Activated naive CD8-positive, alpha-beta T cell treated with anti-CD3 and anti-CD28 coated beads, Interleukin-2, amount 10 ng/mL, durations not matched to agents 7 days and 5 days (primary cell): ENCODE data around the gene USP17L28. TPM values are rescaled to one million over a fixed set of nuclear protein-coding genes. Genes with fewer than 3 reads are reported as not detected.
"Not testable (repeated sequence)": the region's sequence is repeated elsewhere in the genome, so short reads cannot be mapped to it uniquely, and the experiment has no call there.

Experiments
- ATAC-seq: fragments of 150-1000 bp; cut with Tn5 transposase; one replicate; pipeline ENCODE4 v1.10.0; 2021; ENCODE audit warnings: low read depth, moderate library complexity
- POLR2A ChIA-PET: fragments of 350-600 bp; sonication (Branson Sonifier 250); formaldehyde crosslinking; loops from one replicate; lab custom pipeline; 2021; ENCODE audit warnings: antibody characterized with exemption; lab: Charles Lee
- DNase-seq: peaks from one replicate; pipeline ENCODE4 v3.0.0; 2021
- H3K27ac Mint-ChIP-seq: one replicate; pipeline ENCODE4 v1.8.0; 2022; ENCODE audit warnings: mild to moderate bottlenecking, mixed read lengths
- H3K27me3 Mint-ChIP-seq: one replicate; pipeline ENCODE4 v1.8.0; 2022; ENCODE audit warnings: mild to moderate bottlenecking, moderate library complexity, mixed read lengths
- H3K36me3 Mint-ChIP-seq: one replicate; pipeline ENCODE4 v1.8.0; 2021; ENCODE audit warnings: mild to moderate bottlenecking, mixed read lengths
- H3K4me1 Mint-ChIP-seq: one replicate; pipeline ENCODE4 v1.8.0; 2021; ENCODE audit warnings: mixed read lengths
- H3K4me3 Mint-ChIP-seq: one replicate; pipeline ENCODE4 v1.8.0; 2022; ENCODE audit warnings: mild to moderate bottlenecking, moderate library complexity, mixed read lengths
- H3K9me3 Mint-ChIP-seq: one replicate; pipeline ENCODE4 v1.8.0; 2021; ENCODE audit warnings: mixed read lengths
- total RNA-seq, 2 experiments: library from RNA; stranded (reverse); gene quantifications; one replicate each; pipeline ENCODE4 v1.2.3, GENCODE V29; 2021

USP17L28 gene, protein sequence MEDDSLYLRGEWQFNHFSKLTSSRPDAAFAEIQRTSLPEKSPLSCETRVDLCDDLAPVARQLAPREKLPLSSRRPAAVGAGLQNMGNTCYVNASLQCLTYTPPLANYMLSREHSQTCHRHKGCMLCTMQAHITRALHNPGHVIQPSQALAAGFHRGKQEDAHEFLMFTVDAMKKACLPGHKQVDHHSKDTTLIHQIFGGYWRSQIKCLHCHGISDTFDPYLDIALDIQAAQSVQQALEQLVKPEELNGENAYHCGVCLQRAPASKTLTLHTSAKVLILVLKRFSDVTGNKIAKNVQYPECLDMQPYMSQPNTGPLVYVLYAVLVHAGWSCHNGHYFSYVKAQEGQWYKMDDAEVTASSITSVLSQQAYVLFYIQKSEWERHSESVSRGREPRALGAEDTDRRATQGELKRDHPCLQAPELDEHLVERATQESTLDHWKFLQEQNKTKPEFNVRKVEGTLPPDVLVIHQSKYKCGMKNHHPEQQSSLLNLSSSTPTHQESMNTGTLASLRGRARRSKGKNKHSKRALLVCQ
- total RNA-seq = not detected

DNA sequence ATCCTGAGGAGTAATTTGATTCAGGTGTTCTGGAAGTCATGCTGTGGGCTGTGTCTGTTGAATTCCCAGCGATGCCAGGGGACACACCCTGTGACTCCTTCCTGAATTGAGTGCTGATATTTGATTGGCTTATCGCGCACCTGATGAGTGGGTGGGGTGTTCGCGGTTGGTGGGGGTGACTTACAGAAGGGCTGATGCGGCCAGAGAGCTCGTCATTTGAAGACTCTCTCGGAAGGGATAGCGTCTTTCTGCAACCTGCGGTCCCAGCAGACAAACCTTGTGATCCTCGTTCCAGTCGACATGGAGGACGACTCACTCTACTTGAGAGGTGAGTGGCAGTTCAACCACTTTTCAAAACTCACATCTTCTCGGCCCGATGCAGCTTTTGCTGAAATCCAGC, at the start of gene USP17L28:
Gene USP17L28, plus strand, starts transcription at position 301 of the 400 bp plus-strand sequence. Its CDS starts 0 bp downstream, at position 301.
- ATAC-seq, H3K27me3 Mint-ChIP-seq, POLR2A ChIA-PET, DNase-seq, H3K9me3 Mint-ChIP-seq, H3K4me1 Mint-ChIP-seq, H3K36me3 Mint-ChIP-seq, H3K27ac Mint-ChIP-seq, H3K4me3 Mint-ChIP-seq: not testable (repeated sequence)

DNA sequence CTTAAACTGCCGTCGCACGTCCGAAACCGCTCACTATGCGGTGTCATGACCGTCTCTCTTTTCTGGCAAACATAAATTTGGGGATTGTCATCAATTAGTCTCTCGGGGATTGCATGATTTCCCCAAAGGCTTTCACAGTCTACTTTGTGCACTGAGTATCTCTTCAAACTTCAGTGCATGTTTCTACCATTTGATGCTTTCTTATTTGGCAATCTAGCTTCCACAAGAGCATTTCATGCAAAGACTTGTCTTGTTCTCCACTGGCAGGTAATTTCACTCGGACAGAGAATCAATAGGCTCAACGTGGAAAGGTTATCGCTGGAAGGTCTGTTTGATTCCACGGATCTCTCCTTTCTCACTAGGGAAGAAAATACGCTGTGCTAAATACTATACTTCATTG, 24.5 kb upstream of the USP17L28 start:
- H3K4me3 Mint-ChIP-seq, H3K36me3 Mint-ChIP-seq, POLR2A ChIA-PET, H3K9me3 Mint-ChIP-seq, ATAC-seq, DNase-seq, H3K27ac Mint-ChIP-seq, H3K27me3 Mint-ChIP-seq, H3K4me1 Mint-ChIP-seq: not testable (repeated sequence)

DNA sequence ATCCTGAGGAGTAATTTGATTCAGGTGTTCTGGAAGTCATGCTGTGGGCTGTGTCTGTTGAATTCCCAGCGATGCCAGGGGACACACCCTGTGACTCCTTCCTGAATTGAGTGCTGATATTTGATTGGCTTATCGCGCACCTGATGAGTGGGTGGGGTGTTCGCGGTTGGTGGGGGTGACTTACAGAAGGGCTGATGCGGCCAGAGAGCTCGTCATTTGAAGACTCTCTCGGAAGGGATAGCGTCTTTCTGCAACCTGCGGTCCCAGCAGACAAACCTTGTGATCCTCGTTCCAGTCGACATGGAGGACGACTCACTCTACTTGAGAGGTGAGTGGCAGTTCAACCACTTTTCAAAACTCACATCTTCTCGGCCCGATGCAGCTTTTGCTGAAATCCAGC, 23.8 kb upstream of the USP17L28 start, which contains the start of gene USP17L24:
Gene USP17L24, plus strand, starts transcription at position 301 of the 400 bp plus-strand sequence. Its CDS starts 0 bp downstream, at position 301.
- DNase-seq, H3K36me3 Mint-ChIP-seq, H3K9me3 Mint-ChIP-seq, H3K4me3 Mint-ChIP-seq, H3K27ac Mint-ChIP-seq, ATAC-seq, POLR2A ChIA-PET, H3K4me1 Mint-ChIP-seq, H3K27me3 Mint-ChIP-seq: not testable (repeated sequence)

DNA sequence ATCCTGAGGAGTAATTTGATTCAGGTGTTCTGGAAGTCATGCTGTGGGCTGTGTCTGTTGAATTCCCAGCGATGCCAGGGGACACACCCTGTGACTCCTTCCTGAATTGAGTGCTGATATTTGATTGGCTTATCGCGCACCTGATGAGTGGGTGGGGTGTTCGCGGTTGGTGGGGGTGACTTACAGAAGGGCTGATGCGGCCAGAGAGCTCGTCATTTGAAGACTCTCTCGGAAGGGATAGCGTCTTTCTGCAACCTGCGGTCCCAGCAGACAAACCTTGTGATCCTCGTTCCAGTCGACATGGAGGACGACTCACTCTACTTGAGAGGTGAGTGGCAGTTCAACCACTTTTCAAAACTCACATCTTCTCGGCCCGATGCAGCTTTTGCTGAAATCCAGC, 19.1 kb upstream of the USP17L28 start, which contains the start of gene USP17L25:
Gene USP17L25, plus strand, starts transcription at position 301 of the 400 bp plus-strand sequence. Its CDS starts 0 bp downstream, at position 301.
- H3K27me3 Mint-ChIP-seq, H3K36me3 Mint-ChIP-seq, DNase-seq, H3K27ac Mint-ChIP-seq, ATAC-seq, POLR2A ChIA-PET, H3K4me1 Mint-ChIP-seq, H3K9me3 Mint-ChIP-seq, H3K4me3 Mint-ChIP-seq: not testable (repeated sequence)

DNA sequence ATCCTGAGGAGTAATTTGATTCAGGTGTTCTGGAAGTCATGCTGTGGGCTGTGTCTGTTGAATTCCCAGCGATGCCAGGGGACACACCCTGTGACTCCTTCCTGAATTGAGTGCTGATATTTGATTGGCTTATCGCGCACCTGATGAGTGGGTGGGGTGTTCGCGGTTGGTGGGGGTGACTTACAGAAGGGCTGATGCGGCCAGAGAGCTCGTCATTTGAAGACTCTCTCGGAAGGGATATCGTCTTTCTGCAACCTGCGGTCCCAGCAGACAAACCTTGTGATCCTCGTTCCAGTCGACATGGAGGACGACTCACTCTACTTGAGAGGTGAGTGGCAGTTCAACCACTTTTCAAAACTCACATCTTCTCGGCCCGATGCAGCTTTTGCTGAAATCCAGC, 14.3 kb upstream of the USP17L28 start, which contains the start of gene USP17L26:
Gene USP17L26, plus strand, starts transcription at position 301 of the 400 bp plus-strand sequence. Its CDS starts 0 bp downstream, at position 301.
- H3K4me3 Mint-ChIP-seq, DNase-seq, H3K4me1 Mint-ChIP-seq, H3K27ac Mint-ChIP-seq, H3K27me3 Mint-ChIP-seq, POLR2A ChIA-PET, H3K9me3 Mint-ChIP-seq, ATAC-seq, H3K36me3 Mint-ChIP-seq: not testable (repeated sequence)

DNA sequence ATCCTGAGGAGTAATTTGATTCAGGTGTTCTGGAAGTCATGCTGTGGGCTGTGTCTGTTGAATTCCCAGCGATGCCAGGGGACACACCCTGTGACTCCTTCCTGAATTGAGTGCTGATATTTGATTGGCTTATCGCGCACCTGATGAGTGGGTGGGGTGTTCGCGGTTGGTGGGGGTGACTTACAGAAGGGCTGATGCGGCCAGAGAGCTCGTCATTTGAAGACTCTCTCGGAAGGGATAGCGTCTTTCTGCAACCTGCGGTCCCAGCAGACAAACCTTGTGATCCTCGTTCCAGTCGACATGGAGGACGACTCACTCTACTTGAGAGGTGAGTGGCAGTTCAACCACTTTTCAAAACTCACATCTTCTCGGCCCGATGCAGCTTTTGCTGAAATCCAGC, 9.6 kb upstream of the USP17L28 start, which contains the start of gene USP17L5:
Gene USP17L5, plus strand, starts transcription at position 301 of the 400 bp plus-strand sequence. Its CDS starts 0 bp downstream, at position 301.
- ATAC-seq, H3K36me3 Mint-ChIP-seq, H3K4me1 Mint-ChIP-seq, H3K27me3 Mint-ChIP-seq, DNase-seq, H3K27ac Mint-ChIP-seq, H3K9me3 Mint-ChIP-seq, H3K4me3 Mint-ChIP-seq, POLR2A ChIA-PET: not testable (repeated sequence)

DNA sequence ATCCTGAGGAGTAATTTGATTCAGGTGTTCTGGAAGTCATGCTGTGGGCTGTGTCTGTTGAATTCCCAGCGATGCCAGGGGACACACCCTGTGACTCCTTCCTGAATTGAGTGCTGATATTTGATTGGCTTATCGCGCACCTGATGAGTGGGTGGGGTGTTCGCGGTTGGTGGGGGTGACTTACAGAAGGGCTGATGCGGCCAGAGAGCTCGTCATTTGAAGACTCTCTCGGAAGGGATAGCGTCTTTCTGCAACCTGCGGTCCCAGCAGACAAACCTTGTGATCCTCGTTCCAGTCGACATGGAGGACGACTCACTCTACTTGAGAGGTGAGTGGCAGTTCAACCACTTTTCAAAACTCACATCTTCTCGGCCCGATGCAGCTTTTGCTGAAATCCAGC, 4.8 kb upstream of the USP17L28 start, which contains the start of gene USP17L27:
Gene USP17L27, plus strand, starts transcription at position 301 of the 400 bp plus-strand sequence. Its CDS starts 0 bp downstream, at position 301.
- H3K4me1 Mint-ChIP-seq, POLR2A ChIA-PET, H3K9me3 Mint-ChIP-seq, ATAC-seq, H3K27ac Mint-ChIP-seq, H3K36me3 Mint-ChIP-seq, H3K27me3 Mint-ChIP-seq, DNase-seq, H3K4me3 Mint-ChIP-seq: not testable (repeated sequence)

DNA sequence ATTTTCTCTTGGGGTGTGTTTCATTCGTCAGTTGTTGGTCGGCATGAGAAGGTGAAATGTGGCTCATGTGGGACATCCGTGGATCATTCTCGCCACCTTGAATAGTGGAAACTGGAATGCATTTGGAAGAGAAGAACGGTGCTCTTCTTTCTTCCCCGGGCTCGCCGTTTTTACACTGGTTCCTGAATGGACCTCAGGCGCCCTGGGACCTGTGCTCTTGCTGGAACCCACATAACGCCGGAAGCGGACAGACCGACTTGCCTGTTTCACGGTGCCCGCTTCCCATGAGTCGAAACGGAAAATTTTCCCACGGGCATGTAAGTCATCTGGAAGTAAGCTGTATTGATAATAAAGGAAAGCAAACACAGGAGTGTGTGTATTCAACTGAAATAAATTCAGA, 2.2 kb downstream of the USP17L28 start:
- H3K36me3 Mint-ChIP-seq, DNase-seq, ATAC-seq, H3K4me3 Mint-ChIP-seq, H3K9me3 Mint-ChIP-seq, POLR2A ChIA-PET, H3K27ac Mint-ChIP-seq, H3K4me1 Mint-ChIP-seq, H3K27me3 Mint-ChIP-seq: not testable (repeated sequence)

DNA sequence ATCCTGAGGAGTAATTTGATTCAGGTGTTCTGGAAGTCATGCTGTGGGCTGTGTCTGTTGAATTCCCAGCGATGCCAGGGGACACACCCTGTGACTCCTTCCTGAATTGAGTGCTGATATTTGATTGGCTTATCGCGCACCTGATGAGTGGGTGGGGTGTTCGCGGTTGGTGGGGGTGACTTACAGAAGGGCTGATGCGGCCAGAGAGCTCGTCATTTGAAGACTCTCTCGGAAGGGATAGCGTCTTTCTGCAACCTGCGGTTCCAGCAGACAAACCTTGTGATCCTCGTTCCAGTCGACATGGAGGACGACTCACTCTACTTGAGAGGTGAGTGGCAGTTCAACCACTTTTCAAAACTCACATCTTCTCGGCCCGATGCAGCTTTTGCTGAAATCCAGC, 4.6 kb downstream of the USP17L28 start, which contains the start of gene USP17L29:
Gene USP17L29, plus strand, starts transcription at position 301 of the 400 bp plus-strand sequence. Its CDS starts 0 bp downstream, at position 301.
- ATAC-seq, H3K27ac Mint-ChIP-seq, DNase-seq, H3K4me3 Mint-ChIP-seq, H3K36me3 Mint-ChIP-seq, POLR2A ChIA-PET, H3K27me3 Mint-ChIP-seq, H3K9me3 Mint-ChIP-seq, H3K4me1 Mint-ChIP-seq: not testable (repeated sequence)

DNA sequence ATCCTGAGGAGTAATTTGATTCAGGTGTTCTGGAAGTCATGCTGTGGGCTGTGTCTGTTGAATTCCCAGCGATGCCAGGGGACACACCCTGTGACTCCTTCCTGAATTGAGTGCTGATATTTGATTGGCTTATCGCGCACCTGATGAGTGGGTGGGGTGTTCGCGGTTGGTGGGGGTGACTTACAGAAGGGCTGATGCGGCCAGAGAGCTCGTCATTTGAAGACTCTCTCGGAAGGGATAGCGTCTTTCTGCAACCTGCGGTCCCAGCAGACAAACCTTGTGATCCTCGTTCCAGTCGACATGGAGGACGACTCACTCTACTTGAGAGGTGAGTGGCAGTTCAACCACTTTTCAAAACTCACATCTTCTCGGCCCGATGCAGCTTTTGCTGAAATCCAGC, 14.1 kb downstream of the USP17L28 start, which contains the start of gene USP17L30:
Gene USP17L30, plus strand, starts transcription at position 301 of the 400 bp plus-strand sequence. Its CDS starts 0 bp downstream, at position 301.
- H3K27me3 Mint-ChIP-seq, H3K36me3 Mint-ChIP-seq, DNase-seq, ATAC-seq, H3K27ac Mint-ChIP-seq, H3K4me3 Mint-ChIP-seq, H3K4me1 Mint-ChIP-seq, POLR2A ChIA-PET, H3K9me3 Mint-ChIP-seq: not testable (repeated sequence)

DNA sequence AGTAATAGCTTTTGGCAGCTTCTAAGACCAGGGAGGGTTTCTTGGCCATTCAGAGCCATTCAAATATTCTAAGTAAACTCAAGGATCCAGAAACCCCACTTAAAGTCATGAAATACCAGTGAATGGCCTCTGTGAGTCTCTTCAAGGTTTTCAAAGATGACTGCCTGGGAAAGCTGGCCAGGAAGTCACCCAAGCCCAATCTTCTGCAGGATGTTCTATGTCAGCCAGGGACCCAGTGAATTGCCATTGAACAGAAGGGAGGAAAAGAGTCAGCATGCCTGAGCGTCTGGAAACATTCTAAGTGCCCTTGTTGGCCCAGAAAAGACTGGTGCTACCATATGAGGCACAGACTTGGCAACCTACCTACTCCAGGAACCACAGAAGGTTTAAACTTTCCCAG, 31.2 kb downstream of the USP17L28 start:
- H3K9me3 Mint-ChIP-seq, ATAC-seq, H3K27ac Mint-ChIP-seq, H3K4me3 Mint-ChIP-seq, H3K4me1 Mint-ChIP-seq, POLR2A ChIA-PET, H3K36me3 Mint-ChIP-seq, DNase-seq, H3K27me3 Mint-ChIP-seq: not testable (repeated sequence)

DNA sequence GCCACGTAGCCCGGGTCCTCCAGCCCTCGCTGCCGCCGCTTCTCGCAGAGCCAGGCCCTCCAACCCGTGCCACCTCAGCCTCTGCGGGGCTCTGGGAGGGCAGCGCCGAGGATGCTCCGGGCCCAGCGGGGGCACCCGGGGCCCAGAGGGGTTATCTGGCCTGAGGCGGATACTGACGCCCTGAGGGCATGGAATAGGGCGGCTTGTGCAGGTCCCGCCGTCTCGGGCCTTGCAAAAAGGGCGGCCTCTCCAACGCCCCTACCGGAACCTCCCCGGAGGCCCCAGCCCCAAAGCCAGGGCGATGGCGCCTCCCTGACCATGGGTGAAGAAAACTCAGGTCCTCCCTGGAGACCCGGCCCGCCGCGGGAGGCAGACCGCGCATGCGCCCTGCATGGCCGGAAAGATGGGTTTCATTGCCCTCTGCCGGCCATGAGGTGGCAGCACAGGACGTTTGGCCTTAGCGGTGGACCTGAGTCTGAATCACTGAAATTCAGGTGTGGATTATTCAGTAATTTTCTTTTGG, 32.4 kb downstream of the USP17L28 start:
- H3K36me3 Mint-ChIP-seq, H3K27ac Mint-ChIP-seq, H3K9me3 Mint-ChIP-seq, POLR2A ChIA-PET, H3K4me1 Mint-ChIP-seq, H3K27me3 Mint-ChIP-seq, ATAC-seq: not testable (repeated sequence)
- peak; percentile 60 for DNase-seq
- peak overlapping the region; percentile 51 for H3K4me3 Mint-ChIP-seq

DNA sequence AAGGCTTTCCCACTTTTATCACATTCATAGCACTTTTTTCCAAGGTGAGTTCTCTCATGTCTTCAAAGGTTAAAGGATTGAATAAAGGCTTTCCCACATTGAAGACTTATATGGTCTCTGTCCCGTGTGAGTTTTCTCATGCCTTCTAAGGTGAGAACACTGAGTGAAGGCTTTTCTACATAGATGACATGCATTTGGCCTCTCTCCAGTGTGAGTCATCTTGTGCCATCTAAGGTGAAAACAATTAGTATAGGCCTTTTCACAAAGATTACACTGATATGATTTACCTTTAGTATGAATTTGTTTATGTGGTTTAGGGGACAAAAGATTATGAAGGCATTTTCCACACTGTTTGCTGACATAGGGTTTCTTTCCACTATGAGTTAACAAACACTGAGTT, 35.4 kb downstream of the USP17L28 start:
- H3K4me1 Mint-ChIP-seq = no peaks in the 10 kb centered on the region
- no peak for DNase-seq
- no peaks in the 10 kb centered on the region for H3K9me3 Mint-ChIP-seq
- H3K27ac Mint-ChIP-seq = no peak overlapping the region
- no peak for ATAC-seq
- POLR2A ChIA-PET = no interaction called here
- peaks cover 2% of the 10 kb centered on the region for H3K27me3 Mint-ChIP-seq
- H3K36me3 Mint-ChIP-seq = no peaks in the 10 kb centered on the region
- H3K4me3 Mint-ChIP-seq = no peak overlapping the region
